Kidney (tissue), 14 donors: ENCODE data around the gene CLRN1. TPM values are rescaled to one million over a fixed set of nuclear protein-coding genes. Genes with fewer than 3 reads are reported as not detected.

ENCODE experiments used
- DNase-seq, 5 donors: peaks; one replicate each; pipeline ENCODE4 v3.0.0-alpha.2; 2013 to 2020
- FAIRE-seq: peaks from 2 replicates; lab custom pipeline; 2012; peaks lifted over from hg19 to GRCh38; lab: Jason Lieb, UNC
- H3K27ac ChIP-seq, 2 donors: one replicate each; pipeline ENCODE4 v1.7.0; 2013; ENCODE audit warnings: low read depth in 2 of 2, low read length in 2 of 2, inconsistent platforms in 1 of 2
- H3K27me3 ChIP-seq: one replicate; pipeline ENCODE4 v1.7.1; 2013; ENCODE audit warnings: low read length, inconsistent platforms; ENCODE audit not compliant: control insufficient read depth, insufficient read depth
- H3K36me3 ChIP-seq, 3 donors: one replicate each; pipeline versions ENCODE4 v1.7.0 to v1.7.1; 2013; ENCODE audit warnings: low read length in 3 of 3, control low read depth in 1 of 3, inconsistent platforms in 1 of 3; ENCODE audit not compliant: insufficient read depth in 3 of 3, control insufficient read depth in 2 of 3
- H3K4me1 ChIP-seq, 3 donors: one replicate each; pipeline versions ENCODE4 v1.7.0 to v1.7.1; 2013; ENCODE audit warnings: low read length in 3 of 3, inconsistent platforms in 1 of 3, low read depth in 1 of 3; ENCODE audit not compliant: control insufficient read depth in 2 of 3, insufficient read depth in 2 of 3
- H3K4me3 ChIP-seq, 3 donors: one replicate each; pipeline versions ENCODE4 v1.7.0 to v1.8.1; 2013; ENCODE audit warnings: low read length in 3 of 3, control low read depth in 1 of 3, inconsistent platforms in 1 of 3
- H3K9ac ChIP-seq, 3 donors: one replicate each; pipeline versions ENCODE4 v1.7.0 to v1.7.1; 2013; ENCODE audit warnings: low read length in 3 of 3, control low read depth in 1 of 3, inconsistent platforms in 1 of 3
- H3K9me3 ChIP-seq, 3 donors: one replicate each; pipeline versions ENCODE4 v1.7.0 to v1.7.1; 2013; ENCODE audit warnings: low read length in 3 of 3, control low read depth in 1 of 3, inconsistent platforms in 1 of 3; ENCODE audit not compliant: control insufficient read depth in 2 of 3, insufficient read depth in 1 of 3
- intact Hi-C: fragments of 100-400 bp; cut with DNase I; formaldehyde crosslinking; loops from one replicate; pipeline ENCODE4 v1.11.1; 2022
- polyA plus RNA-seq: library from polyadenylated mRNA; stranded (reverse); fragments of 350-450 nt; fragmentation: Illumina TruSeq; extraction: RNeasy Lipid Tissue Mini Kit (QIAGEN cat#74804); gene quantifications from one replicate; pipeline ENCODE4 v1.2.3, GENCODE V29; 2014; ENCODE audit warnings: low read depth, low replicate concordance; ENCODE audit not compliant: insufficient read depth
- total RNA-seq: library from RNA; stranded (reverse); fragmentation: NEBNext Ultra II Directional; extraction: Animal tissue kit (Norgen Biotek cat#: 25700); gene quantifications from one replicate; pipeline ENCODE4 v1.2.1, GENCODE V29; 2021
- TF ChIP-seq, protein P1 (sequence below): IDR thresholded peaks from 3 replicates; pipeline ENCODE4 v1.5.1; 2012; ENCODE audit warnings: mild to moderate bottlenecking, moderate library complexity, borderline replicate concordance; ENCODE audit not compliant: insufficient read depth; ENCODE audit errors: extremely low read depth
- donor health status: control.
- donor health status: control.
- donor health status: control.
- donor health status: control.
- donor health status: control.
- donor health status: DM: yes; HTN: yes; CAD: no.
- donor health status: Normal renal cell carcinoma (clear cell type).

The CLRN1 gene
- total and polyA plus RNA-seq, 2 donors from 2014 or later, result not detected

DNA sequence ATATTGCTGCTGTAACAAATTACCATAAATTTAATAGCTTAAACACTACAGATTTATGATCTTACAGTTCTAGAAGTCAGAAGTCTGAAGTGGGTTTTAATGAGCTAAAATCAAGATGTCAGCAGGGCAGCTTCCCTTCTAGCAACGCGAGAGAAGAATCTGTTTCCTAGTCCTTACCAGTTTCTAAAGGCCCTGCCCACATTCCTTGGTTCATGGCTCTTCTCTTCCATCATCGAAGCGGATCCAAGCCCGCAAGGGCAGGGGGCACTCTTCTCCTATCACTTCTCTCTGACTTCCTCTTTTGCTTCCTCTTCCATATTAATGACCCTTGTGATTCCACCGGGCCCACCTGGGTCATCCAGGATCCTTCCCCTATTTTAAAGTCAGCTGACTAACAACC is 83.4 kb downstream of the CLRN1 start:
- TF ChIP-seq, protein P1, sequence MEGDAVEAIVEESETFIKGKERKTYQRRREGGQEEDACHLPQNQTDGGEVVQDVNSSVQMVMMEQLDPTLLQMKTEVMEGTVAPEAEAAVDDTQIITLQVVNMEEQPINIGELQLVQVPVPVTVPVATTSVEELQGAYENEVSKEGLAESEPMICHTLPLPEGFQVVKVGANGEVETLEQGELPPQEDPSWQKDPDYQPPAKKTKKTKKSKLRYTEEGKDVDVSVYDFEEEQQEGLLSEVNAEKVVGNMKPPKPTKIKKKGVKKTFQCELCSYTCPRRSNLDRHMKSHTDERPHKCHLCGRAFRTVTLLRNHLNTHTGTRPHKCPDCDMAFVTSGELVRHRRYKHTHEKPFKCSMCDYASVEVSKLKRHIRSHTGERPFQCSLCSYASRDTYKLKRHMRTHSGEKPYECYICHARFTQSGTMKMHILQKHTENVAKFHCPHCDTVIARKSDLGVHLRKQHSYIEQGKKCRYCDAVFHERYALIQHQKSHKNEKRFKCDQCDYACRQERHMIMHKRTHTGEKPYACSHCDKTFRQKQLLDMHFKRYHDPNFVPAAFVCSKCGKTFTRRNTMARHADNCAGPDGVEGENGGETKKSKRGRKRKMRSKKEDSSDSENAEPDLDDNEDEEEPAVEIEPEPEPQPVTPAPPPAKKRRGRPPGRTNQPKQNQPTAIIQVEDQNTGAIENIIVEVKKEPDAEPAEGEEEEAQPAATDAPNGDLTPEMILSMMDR, result no peak
- H3K9me3 ChIP-seq, result no peaks in the 10 kb centered on the region
- no peak for FAIRE-seq

DNA sequence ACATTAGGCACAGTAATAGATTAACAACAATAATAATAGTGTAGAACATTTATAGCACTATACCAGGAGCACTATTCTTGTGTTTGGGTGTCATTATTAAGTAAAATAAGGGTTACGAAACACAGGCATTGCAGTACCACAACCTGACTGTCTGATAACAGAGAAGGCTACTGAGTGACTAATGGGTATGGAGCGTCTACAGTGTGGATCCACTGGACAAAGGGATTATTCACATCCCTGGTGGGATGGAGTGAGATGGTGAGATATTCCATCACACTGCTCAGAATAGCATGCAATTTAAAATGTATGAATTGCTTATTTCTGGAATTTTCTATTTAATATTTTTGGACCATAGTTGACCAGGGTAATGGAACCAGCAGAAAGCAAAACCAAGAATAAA is 85.5 kb downstream of the CLRN1 start:
- TF ChIP-seq, protein P1, result no peak
- DNase-seq (no peak), FAIRE-seq (no peak)
- H3K27me3 ChIP-seq, result no peaks in the 10 kb centered on the region
- intact Hi-C loops, result no loop called here
- no peaks in the 10 kb centered on the region for H3K4me1 ChIP-seq
- H3K27ac ChIP-seq, result no peak overlapping the region
- no peaks in the 10 kb centered on the region for H3K36me3 ChIP-seq
- no peak overlapping the region for H3K4me3 ChIP-seq
- H3K9me3 ChIP-seq, result no peaks in the 10 kb centered on the region
- no peak overlapping the region for H3K9ac ChIP-seq

More for the DNA sequence above, 83.4 kb downstream of the CLRN1 start:
- Histone ChIP-seq H3K27ac (no peak overlapping the region), H3K27me3 (no peaks in the 10 kb centered on the region), H3K4me1 (no peaks in the 10 kb centered on the region), H3K36me3 (no peaks in the 10 kb centered on the region), H3K9ac (no peak overlapping the region), H3K4me3 (no peak overlapping the region)
- DNase-seq, result no peak
- intact Hi-C loops, result no loop called here

DNA sequence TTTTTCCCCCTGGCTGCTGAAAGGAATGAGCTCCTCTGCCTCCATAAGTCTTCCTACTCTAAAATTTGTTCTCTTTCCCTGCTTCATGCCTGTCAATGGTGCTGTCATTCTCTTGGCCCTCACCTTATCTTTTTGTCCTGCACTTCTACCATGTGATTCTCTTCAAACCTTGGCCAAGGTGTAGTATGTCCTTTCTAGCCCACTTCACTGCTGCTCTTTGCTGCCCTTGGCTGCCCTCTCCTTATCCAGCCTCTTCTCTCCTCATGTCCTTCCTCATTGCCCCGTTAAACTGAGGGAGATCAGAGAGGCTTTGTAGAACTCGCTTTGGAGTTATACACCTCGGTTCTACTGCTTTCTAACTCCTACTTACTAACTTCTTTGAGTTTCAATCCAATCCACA is 87.0 kb downstream of the CLRN1 start:
- H3K27ac ChIP-seq, result no peak overlapping the region
- H3K27me3 ChIP-seq, result no peaks in the 10 kb centered on the region
- FAIRE-seq, result no peak
- TF ChIP-seq, protein P1, result no peak
- H3K9me3 ChIP-seq, result no peaks in the 10 kb centered on the region
- H3K4me1 ChIP-seq, result no peaks in the 10 kb centered on the region
- intact Hi-C loops, result no loop called here
- H3K36me3 ChIP-seq, result no peaks in the 10 kb centered on the region
- DNase-seq, result no peak
- no peak overlapping the region for H3K9ac ChIP-seq
- H3K4me3 ChIP-seq, result no peak overlapping the region

DNA sequence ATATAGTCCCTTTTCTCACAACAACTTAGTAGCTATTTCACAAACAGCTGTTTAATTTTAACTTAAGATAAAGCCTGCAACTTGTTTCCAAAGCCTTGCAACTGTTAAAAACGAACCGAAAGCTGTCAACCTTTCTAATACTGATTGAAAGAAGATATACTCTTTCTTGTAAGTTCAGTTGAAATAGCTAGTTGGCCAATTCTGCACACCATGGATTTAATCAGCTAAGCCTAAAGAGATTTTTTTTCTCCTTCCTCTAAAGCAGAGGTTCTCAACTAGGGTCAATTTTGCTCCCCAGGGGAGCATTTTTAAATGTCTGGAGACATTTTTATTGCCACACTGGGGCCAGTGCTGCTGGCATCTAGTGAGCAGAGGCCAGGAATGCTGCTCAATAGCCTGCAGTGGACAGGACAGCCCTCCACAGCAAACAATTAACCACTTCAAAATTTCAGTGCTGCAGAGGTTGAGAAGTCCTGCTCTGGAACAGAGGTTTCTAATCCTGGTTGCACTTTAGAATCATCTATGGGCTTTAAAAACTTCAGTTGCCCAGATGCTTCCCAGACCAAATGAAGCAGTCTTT is 93.4 kb downstream of the CLRN1 start:
- H3K9ac ChIP-seq, result no peak overlapping the region
- DNase-seq (peak in 3 of 5 donors; percentile 50 to 69 (median 60)), FAIRE-seq (no peak)
- no peaks in the 10 kb centered on the region for H3K36me3 ChIP-seq
- H3K4me1 ChIP-seq, result no peaks in the 10 kb centered on the region
- no peaks in the 10 kb centered on the region for H3K27me3 ChIP-seq
- intact Hi-C loops, result no loop called here
- no peak overlapping the region for H3K27ac ChIP-seq
- no peaks in the 10 kb centered on the region for H3K9me3 ChIP-seq
- TF ChIP-seq, protein P1, result no peak
- no peak overlapping the region for H3K4me3 ChIP-seq
